Mucosa of stomach (tissue), 1 donor: ENCODE results near the gene EBNA1BP2.

Experiments
- H3K27me3 ChIP-seq: one replicate; pipeline ENCODE4 v1.7.0; 2013; ENCODE audit warnings: mild to moderate bottlenecking, low read length; ENCODE audit not compliant: control insufficient read depth, insufficient read depth
- H3K36me3 ChIP-seq: one replicate; pipeline ENCODE4 v1.7.0; 2013; ENCODE audit warnings: low read length; ENCODE audit not compliant: control insufficient read depth, insufficient read depth
- H3K4me1 ChIP-seq: one replicate; pipeline ENCODE4 v1.7.0; 2013; ENCODE audit warnings: mild to moderate bottlenecking, low read length; ENCODE audit not compliant: control insufficient read depth, insufficient read depth
- H3K4me3 ChIP-seq: one replicate; pipeline ENCODE4 v1.7.0; 2013; ENCODE audit warnings: low read length
- H3K9ac ChIP-seq: one replicate; pipeline ENCODE4 v1.7.0; 2013; ENCODE audit warnings: mild to moderate bottlenecking, low read length, moderate library complexity
- H3K9me3 ChIP-seq: one replicate; pipeline ENCODE4 v1.7.0; 2013; ENCODE audit warnings: mild to moderate bottlenecking, low read length, moderate library complexity; ENCODE audit not compliant: control insufficient read depth
- donor health status: Pancreatic carcinoma.

EBNA1BP2 gene

GRCh38 chr1:43199093-43199726 is 27.1 kb upstream of the EBNA1BP2 start:
- Histone ChIP-seq H3K36me3 (no peaks in the 10 kb centered on the region), H3K9ac (no peak overlapping the region), H3K9me3 (no peaks in the 10 kb centered on the region), H3K27me3 (no peaks in the 10 kb centered on the region), H3K4me1 (no peaks in the 10 kb centered on the region), H3K4me3 (no peak overlapping the region)

GRCh38 chr1:43197343-43198127 is 25.4 kb upstream of the EBNA1BP2 start:
- H3K9me3 ChIP-seq: no peaks in the 10 kb centered on the region
- no peaks in the 10 kb centered on the region for H3K27me3 ChIP-seq
- no peak overlapping the region for H3K9ac ChIP-seq
- no peaks in the 10 kb centered on the region for H3K4me1 ChIP-seq
- no peak overlapping the region for H3K4me3 ChIP-seq
- H3K36me3 ChIP-seq: no peaks in the 10 kb centered on the region

- Histone ChIP-seq H3K9ac (no peak overlapping the region), H3K4me1 (no peaks in the 10 kb centered on the region), H3K27me3 (no peaks in the 10 kb centered on the region), H3K36me3 (no peaks in the 10 kb centered on the region), H3K4me3 (no peak overlapping the region), H3K9me3 (no peaks in the 10 kb centered on the region)
These were observed 22.4 kb upstream of the EBNA1BP2 start for GRCh38 chr1:43194509-43194908.

- H3K36me3 ChIP-seq: no peaks in the 10 kb centered on the region
- no peaks in the 10 kb centered on the region for H3K27me3 ChIP-seq
- H3K9me3 ChIP-seq: no peaks in the 10 kb centered on the region
- H3K4me1 ChIP-seq: no peaks in the 10 kb centered on the region
- no peak overlapping the region for H3K4me3 ChIP-seq
- H3K9ac ChIP-seq: no peak overlapping the region
These were observed 16.0 kb upstream of the EBNA1BP2 start for GRCh38 chr1:43188106-43188505.

- Histone ChIP-seq H3K4me1 (no peaks in the 10 kb centered on the region), H3K27me3 (no peaks in the 10 kb centered on the region), H3K4me3 (no peak overlapping the region), H3K9ac (no peak overlapping the region), H3K36me3 (no peaks in the 10 kb centered on the region), H3K9me3 (no peaks in the 10 kb centered on the region)
These were observed 12.9 kb upstream of the EBNA1BP2 start for GRCh38 chr1:43184995-43185394.

DNA sequence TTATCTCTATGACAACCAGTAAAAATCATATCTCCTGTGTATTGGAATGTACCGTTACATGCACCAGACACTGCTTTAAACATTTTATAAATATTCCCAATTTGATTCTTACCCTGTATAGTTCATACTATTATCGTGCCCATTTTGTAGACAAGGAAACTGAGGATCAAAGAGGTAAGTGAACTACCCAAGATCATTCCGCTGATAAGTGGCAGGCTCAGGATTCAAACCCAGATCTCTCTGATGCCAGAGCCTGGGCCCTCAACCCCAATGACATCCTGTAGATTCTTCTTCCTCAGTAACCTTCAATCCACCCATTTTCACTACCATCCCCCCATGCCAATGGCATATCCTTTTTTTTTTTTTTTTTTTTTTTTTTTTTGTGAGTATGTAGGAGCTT is 12.3 kb upstream of the EBNA1BP2 start:
- Histone ChIP-seq H3K27me3 (no peaks in the 10 kb centered on the region), H3K4me1 (no peaks in the 10 kb centered on the region), H3K9ac (no peak overlapping the region), H3K9me3 (no peaks in the 10 kb centered on the region), H3K4me3 (no peak overlapping the region), H3K36me3 (no peaks in the 10 kb centered on the region)

DNA sequence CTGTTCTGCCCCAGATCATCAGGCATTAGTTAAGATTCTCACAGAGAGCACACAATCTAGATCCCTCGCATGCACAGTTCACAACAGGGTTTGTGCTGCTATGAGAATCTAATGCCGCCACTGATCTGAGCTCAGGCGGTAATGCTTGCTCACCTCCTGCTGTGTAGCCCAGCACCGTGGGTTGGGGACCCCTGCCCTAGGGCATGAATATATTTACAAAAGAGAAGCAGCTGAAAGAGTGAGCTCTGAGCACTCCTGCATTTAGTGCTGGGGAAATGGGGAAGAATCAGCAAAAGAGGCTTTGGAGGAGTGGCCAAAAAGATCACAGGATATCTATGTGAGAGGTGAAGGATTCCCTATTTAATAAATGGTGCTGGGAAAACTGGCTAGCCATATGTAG is 5.6 kb upstream of the EBNA1BP2 start:
- no peaks in the 10 kb centered on the region for H3K4me1 ChIP-seq
- H3K9ac ChIP-seq: no peak overlapping the region
- H3K4me3 ChIP-seq: no peak overlapping the region
- peaks cover 15% of the 10 kb centered on the region for H3K27me3 ChIP-seq
- H3K36me3 ChIP-seq: no peaks in the 10 kb centered on the region
- H3K9me3 ChIP-seq: no peaks in the 10 kb centered on the region

DNA sequence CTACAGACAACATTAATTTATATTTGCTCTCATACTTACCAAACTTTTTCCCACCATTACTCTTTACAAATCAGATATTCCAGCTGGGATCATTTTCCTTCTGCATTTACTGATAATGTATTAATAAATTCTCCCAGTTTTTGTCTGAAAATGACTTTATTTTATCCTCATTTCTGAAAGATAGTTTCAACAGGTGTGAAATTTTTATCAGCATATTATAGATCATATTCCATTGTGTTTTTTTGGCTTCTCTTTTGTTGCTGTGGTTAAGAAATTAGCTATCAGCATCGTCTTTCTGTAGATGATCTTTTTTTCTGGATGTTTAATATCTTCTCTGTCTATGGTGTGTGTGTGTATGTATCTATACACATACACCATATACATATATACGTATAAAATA is 2.8 kb upstream of the EBNA1BP2 start:
- no peak overlapping the region for H3K4me3 ChIP-seq

GRCh38 chr1:43172527-43172972 is 460 bp upstream of the EBNA1BP2 start:
- peak overlapping the region; percentile 63 for H3K9ac ChIP-seq
- H3K4me1 ChIP-seq: no peaks in the 10 kb centered on the region
- peaks cover 12% of the 10 kb centered on the region for H3K27me3 ChIP-seq
- H3K9me3 ChIP-seq: no peaks in the 10 kb centered on the region
- peak overlapping the region; percentile 56 for H3K4me3 ChIP-seq
- H3K36me3 ChIP-seq: no peaks in the 10 kb centered on the region

More for the DNA sequence above, 2.8 kb upstream of the EBNA1BP2 start:
- Histone ChIP-seq H3K36me3 (no peaks in the 10 kb centered on the region), H3K9ac (no peak overlapping the region), H3K4me1 (no peaks in the 10 kb centered on the region), H3K9me3 (no peaks in the 10 kb centered on the region), H3K27me3 (peaks cover 15% of the 10 kb centered on the region)

GRCh38 chr1:43171312-43171875 is 696 bp downstream of the EBNA1BP2 start:
- Histone ChIP-seq H3K27me3 (peaks cover under 1% of the 10 kb centered on the region), H3K9ac (peak overlapping the region; percentile 63), H3K4me1 (no peaks in the 10 kb centered on the region), H3K9me3 (no peaks in the 10 kb centered on the region), H3K36me3 (no peaks in the 10 kb centered on the region), H3K4me3 (peak overlapping the region; percentile 56)

- H3K9me3 ChIP-seq: no peaks in the 10 kb centered on the region
- no peaks in the 10 kb centered on the region for H3K36me3 ChIP-seq
- no peak overlapping the region for H3K9ac ChIP-seq
- H3K4me1 ChIP-seq: no peaks in the 10 kb centered on the region
- no peak overlapping the region for H3K4me3 ChIP-seq
- no peaks in the 10 kb centered on the region for H3K27me3 ChIP-seq
These were observed 6.3 kb downstream of the EBNA1BP2 start for GRCh38 chr1:43165765-43166164.

GRCh38 chr1:43165162-43165561 is 6.9 kb downstream of the EBNA1BP2 start:
- Histone ChIP-seq H3K27me3 (no peaks in the 10 kb centered on the region), H3K9ac (no peak overlapping the region), H3K9me3 (no peaks in the 10 kb centered on the region), H3K4me1 (no peaks in the 10 kb centered on the region), H3K36me3 (no peaks in the 10 kb centered on the region), H3K4me3 (no peak overlapping the region)
